Astrocyte of the cerebellum (primary cell): ENCODE data around the gene CUX1.

ENCODE experiments used
- DNase-seq: peaks from one replicate; pipeline ENCODE4 v3.0.0-alpha.2; 2011; ENCODE audit warnings: low read depth
- H3K4me3 ChIP-seq: 2 replicates; pipeline ENCODE4 v1.5.1; 2011; ENCODE audit warnings: mild to moderate bottlenecking, low read depth, low read length, moderate library complexity
- CTCF ChIP-seq: IDR thresholded peaks from 2 replicates; pipeline ENCODE4 v1.5.1; 2012; ENCODE audit warnings: low read length, low read depth, moderate library complexity, mild to moderate bottlenecking; ENCODE audit errors: missing control alignments
- in situ Hi-C: cut with HindIII; loops from 2 replicates; pipeline ENCODE4 v1.10.0; 2017; ENCODE audit warnings: low sequenced_read_pairs

CUX1 gene

GRCh38 chr7:101856473-101857357 is 39.3 kb downstream of the CUX1 start:
- in situ Hi-C loops, result no loop called here
- no peak for TF ChIP-seq CTCF
- DNase-seq, result no peak
- no peak overlapping the region for H3K4me3 ChIP-seq

DNA sequence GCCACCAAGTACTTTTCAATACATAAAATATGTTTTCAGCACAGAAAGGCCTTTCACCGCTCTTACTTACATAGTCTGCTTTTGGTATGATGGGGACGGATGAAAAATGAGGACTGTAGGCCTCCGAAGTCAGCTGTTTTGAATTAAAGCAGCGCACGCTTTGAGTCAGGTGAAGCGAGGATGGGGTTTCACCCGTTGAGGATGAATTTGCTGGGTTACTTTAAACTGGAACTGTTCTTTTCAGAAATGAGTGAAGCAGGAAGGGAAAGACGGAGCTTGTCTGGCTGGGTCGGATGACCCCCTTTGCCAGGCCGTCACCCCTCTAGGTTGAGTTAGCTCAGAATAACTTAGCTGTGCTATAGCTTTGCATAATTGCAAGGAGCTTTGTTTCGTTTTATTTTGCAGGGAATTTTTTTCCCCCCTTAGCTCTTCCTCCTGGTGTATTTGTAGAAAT is 40.0 kb downstream of the CUX1 start:
- no peak overlapping the region for H3K4me3 ChIP-seq
- in situ Hi-C loops, result no loop called here

DNA sequence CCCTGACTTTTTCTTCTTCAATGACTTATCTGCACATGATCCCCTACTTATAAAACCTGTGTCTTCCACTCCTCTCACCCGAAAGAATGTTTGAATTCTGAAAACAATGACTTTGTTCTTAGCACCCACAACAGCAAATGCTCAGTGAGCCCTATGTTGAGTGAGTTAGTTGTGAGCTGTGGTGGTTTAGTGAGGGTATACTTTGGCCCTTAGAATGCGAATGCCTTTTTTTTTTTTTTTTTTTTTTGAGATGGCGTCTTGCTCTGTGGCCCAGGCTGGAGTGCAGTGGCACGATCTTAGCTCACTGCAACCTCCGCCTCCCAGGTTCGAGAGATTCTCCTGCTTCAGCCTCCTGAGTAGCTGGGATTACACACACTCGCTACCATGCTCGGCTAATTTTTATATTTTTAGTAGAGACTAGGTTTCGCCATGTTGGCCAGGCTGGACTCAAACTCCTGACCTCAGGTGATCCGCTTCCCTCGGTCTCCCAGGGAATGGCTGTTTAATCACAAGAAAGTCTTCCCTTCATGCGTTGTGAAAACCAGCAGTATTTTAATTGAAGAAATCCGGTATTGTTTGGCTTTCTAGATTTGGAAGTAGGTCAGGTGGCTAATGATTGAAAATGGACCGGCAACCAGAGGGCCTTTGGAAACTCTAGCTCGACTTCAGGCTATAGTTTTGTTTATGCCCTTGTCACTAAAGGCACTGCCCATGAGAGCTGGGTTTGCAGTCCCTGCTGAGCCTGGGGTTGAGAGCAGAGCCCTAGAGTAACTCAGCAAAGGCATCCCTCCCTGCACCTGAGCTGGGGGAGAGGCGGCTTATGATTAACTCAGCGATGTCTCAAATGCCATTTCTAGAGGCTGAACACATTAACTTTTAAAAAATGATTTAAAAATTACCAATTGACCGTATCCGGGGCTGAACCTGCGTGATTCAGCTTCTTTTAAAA is 41.3 kb downstream of the CUX1 start:
- DNase-seq, result no peak
- in situ Hi-C loops, result no loop called here
- no peak for TF ChIP-seq CTCF
- no peak overlapping the region for H3K4me3 ChIP-seq

More for the DNA sequence above, 40.0 kb downstream of the CUX1 start:
- no peak for TF ChIP-seq CTCF
- DNase-seq, result no peak

DNA sequence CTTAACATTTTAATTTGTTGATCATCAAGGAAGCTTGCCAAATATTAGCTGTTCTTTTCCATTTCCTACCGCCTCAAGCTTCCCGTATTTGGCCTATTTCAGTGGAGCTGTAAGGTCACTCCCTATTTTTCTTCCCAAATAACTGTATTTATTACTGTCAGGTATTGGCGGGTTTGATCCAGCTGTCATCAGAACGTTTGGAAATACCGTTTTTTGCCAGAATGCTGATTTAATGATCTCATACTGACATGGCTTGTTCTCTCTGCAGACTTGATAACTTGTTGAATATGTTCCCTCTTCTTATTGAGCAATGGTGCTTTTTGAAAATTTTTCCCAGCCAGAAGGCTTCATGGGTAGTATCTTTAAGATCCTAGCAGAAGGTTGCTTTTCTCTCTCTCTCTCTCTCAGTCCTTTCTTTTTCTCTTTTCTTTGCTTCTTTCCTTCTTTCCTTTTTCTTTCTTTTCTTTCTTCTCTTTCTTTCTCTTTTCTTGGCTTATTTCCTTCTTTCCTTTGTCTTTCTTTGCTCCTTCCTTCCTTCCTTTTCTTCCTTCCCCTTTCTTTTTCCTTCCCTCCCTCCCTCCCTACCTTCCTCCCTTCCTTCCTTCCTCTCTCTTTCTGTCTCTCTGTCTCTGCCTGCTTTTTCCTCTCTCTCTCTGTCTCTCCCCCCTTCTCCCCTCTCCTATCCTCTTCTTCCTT is 42.1 kb downstream of the CUX1 start:
- in situ Hi-C loops, result no loop called here
- H3K4me3 ChIP-seq, result no peak overlapping the region
- TF ChIP-seq CTCF, result no peak
- no peak for DNase-seq

GRCh38 chr7:101860316-101861217 is 43.1 kb downstream of the CUX1 start:
- DNase-seq, result no peak
- in situ Hi-C loops, result no loop called here
- H3K4me3 ChIP-seq, result no peak overlapping the region
- TF ChIP-seq CTCF, result no peak
